ENCODE data around the gene LSS. TPM values are rescaled to one million over a fixed set of nuclear protein-coding genes. Genes with fewer than 3 reads are reported as not detected.

The LSS gene
- total RNA-seq, 1 donor from 2014 or later: 43.7 TPM

DNA sequence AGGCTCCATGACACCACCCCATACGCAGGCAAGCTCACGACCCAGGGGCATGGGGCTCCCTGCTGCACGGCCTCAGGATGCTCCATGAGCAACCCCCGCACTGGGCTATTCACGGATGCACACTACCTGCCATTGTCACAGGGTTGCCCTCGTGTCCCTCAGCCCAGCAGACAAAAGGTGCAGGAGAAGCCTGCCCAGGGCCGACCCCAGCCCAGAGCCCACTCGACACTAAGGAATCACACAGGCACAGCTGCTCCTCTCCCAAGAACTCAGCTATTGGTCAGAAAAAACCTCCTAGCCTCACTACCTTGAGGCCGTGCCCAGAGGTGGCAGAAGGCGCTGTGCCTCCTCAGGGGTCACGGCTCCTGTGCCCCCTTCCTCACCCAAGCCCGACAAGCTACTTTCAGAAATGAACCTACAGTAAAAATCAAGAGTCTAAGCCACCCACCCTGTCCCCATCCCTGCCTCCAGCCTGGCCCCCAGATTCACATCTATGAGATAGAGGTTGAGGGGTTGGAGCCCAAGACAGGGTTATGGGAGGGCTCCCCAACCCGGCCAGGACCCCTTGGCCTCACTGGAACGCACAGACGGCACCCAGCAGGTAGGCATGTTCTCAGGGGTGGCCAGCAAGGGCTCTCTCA is 38.0 kb downstream of the LSS start:
- TF ChIP-seq, protein P1, sequence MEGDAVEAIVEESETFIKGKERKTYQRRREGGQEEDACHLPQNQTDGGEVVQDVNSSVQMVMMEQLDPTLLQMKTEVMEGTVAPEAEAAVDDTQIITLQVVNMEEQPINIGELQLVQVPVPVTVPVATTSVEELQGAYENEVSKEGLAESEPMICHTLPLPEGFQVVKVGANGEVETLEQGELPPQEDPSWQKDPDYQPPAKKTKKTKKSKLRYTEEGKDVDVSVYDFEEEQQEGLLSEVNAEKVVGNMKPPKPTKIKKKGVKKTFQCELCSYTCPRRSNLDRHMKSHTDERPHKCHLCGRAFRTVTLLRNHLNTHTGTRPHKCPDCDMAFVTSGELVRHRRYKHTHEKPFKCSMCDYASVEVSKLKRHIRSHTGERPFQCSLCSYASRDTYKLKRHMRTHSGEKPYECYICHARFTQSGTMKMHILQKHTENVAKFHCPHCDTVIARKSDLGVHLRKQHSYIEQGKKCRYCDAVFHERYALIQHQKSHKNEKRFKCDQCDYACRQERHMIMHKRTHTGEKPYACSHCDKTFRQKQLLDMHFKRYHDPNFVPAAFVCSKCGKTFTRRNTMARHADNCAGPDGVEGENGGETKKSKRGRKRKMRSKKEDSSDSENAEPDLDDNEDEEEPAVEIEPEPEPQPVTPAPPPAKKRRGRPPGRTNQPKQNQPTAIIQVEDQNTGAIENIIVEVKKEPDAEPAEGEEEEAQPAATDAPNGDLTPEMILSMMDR (IDR thresholded peaks at IDR 0.05; ENCODE audit: insufficient read depth, low read length, severe bottlenecking): no peak
- no peaks in the 10 kb centered on the region for H3K27me3 ChIP-seq (ENCODE audit: control insufficient read depth, insufficient read depth, low read length)
- peaks cover 21% of the 10 kb centered on the region for H3K36me3 ChIP-seq (ENCODE audit: control insufficient read depth, insufficient read depth, low read length)
- no peak for DNase-seq (ENCODE audit: low read depth)
- no peak for FAIRE-seq
- H3K4me3 ChIP-seq (ENCODE audit: low read depth, low read length): no peak overlapping the region

DNA sequence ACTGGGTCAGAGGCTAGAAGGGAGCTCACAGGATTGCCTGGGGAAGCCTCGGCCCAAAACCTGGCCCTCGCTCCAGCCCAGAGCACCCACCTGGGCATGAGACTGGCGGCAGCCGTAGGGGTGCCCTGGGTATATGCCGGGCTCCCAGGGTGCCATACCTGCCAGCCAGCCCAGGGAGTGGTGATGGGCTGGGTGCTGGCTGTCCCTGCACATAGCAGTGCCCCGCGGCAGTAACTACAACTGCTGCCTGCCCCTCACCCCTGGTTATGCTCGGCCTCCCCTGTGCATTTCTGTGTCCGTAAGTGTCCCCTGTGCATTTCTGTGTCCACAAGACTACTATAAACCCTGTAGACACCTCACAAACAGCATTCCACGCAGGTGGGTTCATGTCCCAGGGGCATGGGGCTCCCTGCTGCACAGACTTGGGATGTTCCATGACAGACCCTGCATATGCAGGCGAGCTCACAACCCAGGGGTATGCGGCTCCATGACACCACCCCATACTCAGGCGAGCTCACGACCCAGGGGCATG is 38.5 kb downstream of the LSS start:
- DNase-seq (ENCODE audit: low read depth): no peak
- TF ChIP-seq, protein P1 (IDR thresholded peaks at IDR 0.05; ENCODE audit: insufficient read depth, low read length, severe bottlenecking): no peak
- no peak for FAIRE-seq

DNA sequence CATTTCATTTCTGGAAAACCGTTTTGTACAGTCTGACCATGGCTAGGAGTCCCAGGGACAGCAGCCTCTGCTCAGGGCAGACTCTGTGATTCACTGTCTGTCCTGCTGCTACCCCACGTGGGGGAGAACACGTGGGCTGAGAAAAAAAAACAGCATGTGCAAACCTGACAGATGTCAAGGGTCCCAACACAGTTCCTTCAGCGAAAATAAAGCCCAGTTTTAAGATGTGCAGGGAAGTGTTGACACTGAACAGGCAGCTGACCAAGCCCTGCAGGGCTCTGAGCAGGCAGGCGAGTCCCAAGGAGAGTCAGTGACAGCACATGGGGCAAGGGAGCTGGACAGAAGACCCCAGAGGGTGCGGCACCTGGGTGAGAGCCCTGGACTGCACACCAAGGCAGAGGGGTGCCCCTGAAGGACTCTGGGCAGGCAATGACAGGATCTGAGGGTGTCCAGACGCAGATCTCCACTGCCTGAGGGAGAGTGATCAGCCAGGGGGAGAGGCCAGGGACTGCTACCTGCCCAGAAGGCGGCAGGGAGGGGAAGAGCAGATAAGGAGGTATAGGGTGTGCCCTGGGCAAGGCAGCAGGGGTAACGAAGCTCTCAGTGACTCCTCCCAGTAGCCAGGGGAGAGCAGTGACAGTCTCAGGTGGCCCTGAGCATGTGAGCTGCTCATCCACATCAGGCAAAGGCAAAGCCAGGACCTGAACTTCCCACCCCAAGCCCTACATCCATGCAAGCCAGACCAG is 39.2 kb downstream of the LSS start:
- Histone ChIP-seq H3K4me3 (ENCODE audit: low read depth, low read length) (no peak overlapping the region), H3K36me3 (ENCODE audit: control insufficient read depth, insufficient read depth, low read length) (peaks cover 15% of the 10 kb centered on the region), H3K27me3 (ENCODE audit: control insufficient read depth, insufficient read depth, low read length) (no peaks in the 10 kb centered on the region)
- peak; percentile 34 for DNase-seq (ENCODE audit: low read depth)
- TF ChIP-seq, protein P1 (IDR thresholded peaks at IDR 0.05; ENCODE audit: insufficient read depth, low read length, severe bottlenecking): no peak
- FAIRE-seq: no peak

More for the DNA sequence above, 38.5 kb downstream of the LSS start:
- Histone ChIP-seq H3K4me3 (ENCODE audit: low read depth, low read length) (no peak overlapping the region), H3K36me3 (ENCODE audit: control insufficient read depth, insufficient read depth, low read length) (peaks cover 19% of the 10 kb centered on the region), H3K27me3 (ENCODE audit: control insufficient read depth, insufficient read depth, low read length) (no peaks in the 10 kb centered on the region)

DNA sequence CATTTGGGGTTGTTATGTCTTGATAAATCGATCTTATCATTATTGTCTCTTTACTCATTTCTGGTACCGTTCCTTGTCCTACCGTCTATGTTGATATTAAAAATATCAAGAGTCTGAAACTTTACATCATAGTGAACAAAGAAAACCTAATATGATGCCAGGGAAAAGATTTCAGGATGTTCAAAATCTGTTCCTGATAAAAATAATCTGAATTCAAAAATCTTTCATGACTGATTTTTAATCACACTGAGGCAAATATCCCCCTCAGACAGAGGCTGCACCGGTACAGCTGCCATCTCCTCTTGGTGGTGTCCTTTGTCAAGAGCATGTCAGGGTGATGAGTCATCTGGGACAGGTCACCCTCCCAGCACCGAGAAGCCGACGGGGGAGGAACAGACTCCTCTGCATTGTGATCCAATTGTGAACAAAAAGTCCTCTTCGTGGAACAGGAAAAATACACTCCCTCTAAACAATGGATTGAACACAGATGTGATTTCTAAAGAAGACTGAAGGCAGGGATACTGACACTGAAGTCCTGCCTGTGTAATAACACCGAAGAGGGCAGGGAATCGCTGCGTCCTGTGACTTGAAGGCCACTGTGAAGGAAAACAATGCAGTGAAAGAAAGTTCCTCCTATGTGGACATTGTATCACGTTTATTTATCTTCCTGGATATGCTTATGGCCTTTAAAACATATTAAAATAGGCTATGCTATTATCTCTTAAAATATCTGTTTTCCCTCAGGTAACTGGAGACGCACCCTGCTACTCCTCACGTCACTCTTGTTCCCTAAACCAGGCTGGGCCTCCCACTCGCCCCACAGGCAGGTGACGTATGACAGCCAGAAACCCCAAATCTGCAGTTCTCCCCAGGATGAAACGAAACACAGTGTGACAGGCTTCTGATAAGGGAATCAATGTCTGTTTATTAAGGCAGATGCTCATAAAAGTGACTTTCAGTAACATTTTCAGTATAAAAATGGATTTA is 40.1 kb downstream of the LSS start:
- Histone ChIP-seq H3K36me3 (ENCODE audit: control insufficient read depth, insufficient read depth, low read length) (peaks cover 8% of the 10 kb centered on the region), H3K4me3 (ENCODE audit: low read depth, low read length) (no peak overlapping the region), H3K27me3 (ENCODE audit: control insufficient read depth, insufficient read depth, low read length) (no peaks in the 10 kb centered on the region)
- DNase-seq (ENCODE audit: low read depth) (peak; percentile 60), FAIRE-seq (no peak)
- TF ChIP-seq, protein P1 (IDR thresholded peaks at IDR 0.05; ENCODE audit: insufficient read depth, low read length, severe bottlenecking): no peak

DNA sequence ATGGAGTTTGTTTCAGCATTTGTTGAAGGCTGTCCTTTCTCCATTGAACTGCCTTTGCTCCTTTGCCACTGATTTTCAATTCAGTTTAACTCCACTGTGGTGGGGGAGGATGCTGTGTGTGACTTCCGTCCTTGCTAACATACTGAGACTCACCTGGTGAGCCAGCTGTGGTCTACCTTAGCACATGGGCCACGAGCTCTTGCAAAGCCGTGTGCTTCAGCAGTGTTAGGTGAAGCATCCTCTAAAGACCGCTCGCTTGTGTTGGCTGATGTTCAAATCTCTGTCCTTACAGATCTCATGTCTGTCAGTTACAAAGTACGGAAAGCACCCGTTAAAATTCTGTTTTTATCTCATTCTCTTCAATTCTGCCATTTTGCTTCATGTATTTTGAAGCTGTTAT is 40.8 kb downstream of the LSS start:
- TF ChIP-seq, protein P1 (IDR thresholded peaks at IDR 0.05; ENCODE audit: insufficient read depth, low read length, severe bottlenecking): no peak
- no peak overlapping the region for H3K4me3 ChIP-seq (ENCODE audit: low read depth, low read length)
- DNase-seq (ENCODE audit: low read depth) (no peak), FAIRE-seq (no peak)
- peaks cover 7% of the 10 kb centered on the region for H3K36me3 ChIP-seq (ENCODE audit: control insufficient read depth, insufficient read depth, low read length)
- H3K27me3 ChIP-seq (ENCODE audit: control insufficient read depth, insufficient read depth, low read length): no peaks in the 10 kb centered on the region
